GM03348 (cell line): Measurements from ENCODE around the gene TMEM121.
"Not testable (repeated sequence)": the region's sequence is repeated elsewhere in the genome, so short reads cannot be mapped to it uniquely, and the experiment has no call there.

ENCODE experiments used
- DNase-seq: peaks from one replicate; pipeline ENCODE4 v3.0.0; 2012; ENCODE audit warnings: low spot score

Gene TMEM121

GRCh38 chr14:105528586-105529318 lies 2.4 kb downstream of the TMEM121 start:
- no peak for DNase-seq

- no peak for DNase-seq
Measured at GRCh38 chr14:105529319-105529568, 2.9 kb downstream of the TMEM121 start.

GRCh38 chr14:105529569-105530284 lies 3.3 kb downstream of the TMEM121 start:
- no peak for DNase-seq

GRCh38 chr14:105530285-105531087 lies 4.1 kb downstream of the TMEM121 start:
- no peak for DNase-seq

GRCh38 chr14:105531088-105531893 lies 4.9 kb downstream of the TMEM121 start:
- DNase-seq = no peak

- no peak for DNase-seq
Measured at GRCh38 chr14:105531894-105532623, 5.7 kb downstream of the TMEM121 start.

- DNase-seq = peak; percentile 65
Measured at GRCh38 chr14:105532735-105533141, 6.4 kb downstream of the TMEM121 start.

- DNase-seq = no peak
Measured at GRCh38 chr14:105533391-105533790, 7.0 kb downstream of the TMEM121 start.

GRCh38 chr14:105533811-105534498 lies 7.6 kb downstream of the TMEM121 start:
- no peak for DNase-seq

- no peak for DNase-seq
Measured at GRCh38 chr14:105534586-105534985, 8.2 kb downstream of the TMEM121 start.

GRCh38 chr14:105536051-105536450 lies 9.7 kb downstream of the TMEM121 start:
- DNase-seq = no peak

GRCh38 chr14:105536691-105537579 lies 10.6 kb downstream of the TMEM121 start:
- no peak for DNase-seq

- DNase-seq = peak; percentile 89
Measured at GRCh38 chr14:105537580-105538474, 11.4 kb downstream of the TMEM121 start.

GRCh38 chr14:105538481-105539049 lies 12.2 kb downstream of the TMEM121 start:
- DNase-seq = no peak

- DNase-seq = no peak
Measured at GRCh38 chr14:105540811-105541210, 14.4 kb downstream of the TMEM121 start.

- no peak for DNase-seq
Measured at GRCh38 chr14:105541218-105541875, 15.0 kb downstream of the TMEM121 start.

GRCh38 chr14:105545676-105546075 lies 19.3 kb downstream of the TMEM121 start:
- DNase-seq = not testable (repeated sequence)

- DNase-seq = not testable (repeated sequence)
Measured at GRCh38 chr14:105546410-105546809, 20.0 kb downstream of the TMEM121 start.
